NT2/D1 (cell line): ENCODE measurements around the gene MCM7.

Source experiments
- SUZ12 ChIP-seq: IDR thresholded peaks from 2 replicates; pipeline ENCODE4 v1.6.1; 2011; ENCODE audit not compliant: insufficient read length, insufficient read depth; ENCODE audit errors: extremely low read depth
- YY1 ChIP-seq: IDR thresholded peaks from 2 replicates; pipeline ENCODE4 v1.6.1; 2011; ENCODE audit not compliant: insufficient read length, insufficient read depth
- ZNF274 ChIP-seq: IDR thresholded peaks from 2 replicates; pipeline ENCODE4 v1.6.1; 2011; ENCODE audit warnings: mild to moderate bottlenecking, low read depth, low read length

GRCh38 chr7:100063376-100063775 lies 37.8 kb downstream of the MCM7 start:
- no peak for TF ChIP-seq SUZ12
- no peak for TF ChIP-seq ZNF274
- TF ChIP-seq YY1 = no peak
